WTC11 (cell line): Measurements from ENCODE around the gene ADGRL1.
"Not testable (repeated sequence)": the region's sequence is repeated elsewhere in the genome, so short reads cannot be mapped to it uniquely, and the experiment has no call there.

Source experiments
- CTCF ChIP-seq: fragments of 200-600 bp; IDR thresholded peaks from 2 replicates; pipeline ENCODE4 v1.8.0; 2022; ENCODE audit warnings: antibody characterized with exemption
- NR2C2 ChIP-seq: sonication (generic); formaldehyde crosslinking; IDR thresholded peaks from 2 replicates; pipeline ENCODE4 v1.8.0; 2022; ENCODE audit warnings: mild to moderate bottlenecking, missing genetic modification reagents
- TF ChIP-seq, protein P1 (sequence below): sonication (generic); formaldehyde crosslinking; IDR thresholded peaks from 2 replicates; pipeline ENCODE4 v1.8.0; 2023; ENCODE audit warnings: missing genetic modification reagents

- peak; percentile 83 for TF ChIP-seq CTCF
- not testable (repeated sequence) for TF ChIP-seq NR2C2 (CRISPR knock-in tag)
- TF ChIP-seq, protein P1, sequence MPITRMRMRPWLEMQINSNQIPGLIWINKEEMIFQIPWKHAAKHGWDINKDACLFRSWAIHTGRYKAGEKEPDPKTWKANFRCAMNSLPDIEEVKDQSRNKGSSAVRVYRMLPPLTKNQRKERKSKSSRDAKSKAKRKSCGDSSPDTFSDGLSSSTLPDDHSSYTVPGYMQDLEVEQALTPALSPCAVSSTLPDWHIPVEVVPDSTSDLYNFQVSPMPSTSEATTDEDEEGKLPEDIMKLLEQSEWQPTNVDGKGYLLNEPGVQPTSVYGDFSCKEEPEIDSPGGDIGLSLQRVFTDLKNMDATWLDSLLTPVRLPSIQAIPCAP (CRISPR knock-in tag), result not testable (repeated sequence)
Observed at GRCh38 chr19:14196105-14196504, 9.9 kb downstream of the ADGRL1 start.
